ENCODE results near the gene NUDT1.

Gene NUDT1

DNA sequence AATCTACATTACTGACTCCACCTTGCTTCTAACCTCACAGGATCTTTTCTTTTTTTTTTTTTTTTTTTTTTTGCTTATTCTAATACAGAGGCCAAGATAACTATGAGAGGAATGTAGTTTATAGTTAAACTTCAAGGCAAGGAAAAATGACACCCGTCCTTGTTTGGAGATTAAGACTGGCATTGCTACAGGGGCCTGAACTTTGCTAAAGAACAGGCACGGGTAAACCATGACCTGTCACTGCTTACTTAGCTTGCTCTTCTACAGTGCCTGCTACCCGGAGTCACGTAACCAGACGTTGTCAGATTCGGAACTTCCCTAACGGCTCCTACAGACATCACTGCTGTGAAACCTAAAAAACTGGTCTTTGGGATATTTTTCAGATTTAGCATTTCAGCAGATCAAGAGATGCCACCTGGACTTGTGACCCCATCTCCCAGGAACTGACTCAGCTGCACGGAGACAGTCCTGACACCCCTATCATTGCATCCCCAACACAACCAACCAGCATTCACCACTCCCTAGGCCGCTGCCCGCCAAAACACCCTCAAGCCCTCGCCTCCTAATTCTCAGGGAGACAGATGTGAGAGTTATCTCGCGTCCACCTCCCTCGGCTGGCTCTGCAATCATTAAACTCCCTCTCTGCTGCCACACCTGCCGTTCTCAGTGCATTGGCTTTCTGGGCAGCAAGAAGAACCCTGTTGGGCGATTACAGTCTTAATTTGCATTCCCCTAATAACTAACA, 36.8 kb upstream of the NUDT1 start:
- no peak for DNase-seq

DNA sequence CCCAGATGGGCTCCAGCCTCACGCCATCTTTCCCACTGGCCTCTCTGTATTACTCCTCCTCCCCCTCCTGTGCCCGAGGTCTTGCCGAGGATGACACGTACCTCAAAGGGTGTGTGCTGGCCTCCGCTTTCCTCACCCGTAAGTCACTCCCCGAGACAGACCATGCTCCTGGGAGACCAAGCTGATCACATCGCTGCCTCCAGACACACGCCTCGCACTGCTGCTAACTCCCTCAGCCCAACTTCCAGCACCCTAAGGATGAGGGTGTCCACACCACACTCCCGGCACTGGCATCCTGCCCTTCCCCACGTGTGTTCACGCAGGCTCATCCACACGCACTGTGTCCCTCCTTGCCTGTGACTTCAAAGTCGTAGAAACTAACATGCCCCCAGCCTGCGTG, 33.3 kb upstream of the NUDT1 start:
- no peak for DNase-seq

DNA sequence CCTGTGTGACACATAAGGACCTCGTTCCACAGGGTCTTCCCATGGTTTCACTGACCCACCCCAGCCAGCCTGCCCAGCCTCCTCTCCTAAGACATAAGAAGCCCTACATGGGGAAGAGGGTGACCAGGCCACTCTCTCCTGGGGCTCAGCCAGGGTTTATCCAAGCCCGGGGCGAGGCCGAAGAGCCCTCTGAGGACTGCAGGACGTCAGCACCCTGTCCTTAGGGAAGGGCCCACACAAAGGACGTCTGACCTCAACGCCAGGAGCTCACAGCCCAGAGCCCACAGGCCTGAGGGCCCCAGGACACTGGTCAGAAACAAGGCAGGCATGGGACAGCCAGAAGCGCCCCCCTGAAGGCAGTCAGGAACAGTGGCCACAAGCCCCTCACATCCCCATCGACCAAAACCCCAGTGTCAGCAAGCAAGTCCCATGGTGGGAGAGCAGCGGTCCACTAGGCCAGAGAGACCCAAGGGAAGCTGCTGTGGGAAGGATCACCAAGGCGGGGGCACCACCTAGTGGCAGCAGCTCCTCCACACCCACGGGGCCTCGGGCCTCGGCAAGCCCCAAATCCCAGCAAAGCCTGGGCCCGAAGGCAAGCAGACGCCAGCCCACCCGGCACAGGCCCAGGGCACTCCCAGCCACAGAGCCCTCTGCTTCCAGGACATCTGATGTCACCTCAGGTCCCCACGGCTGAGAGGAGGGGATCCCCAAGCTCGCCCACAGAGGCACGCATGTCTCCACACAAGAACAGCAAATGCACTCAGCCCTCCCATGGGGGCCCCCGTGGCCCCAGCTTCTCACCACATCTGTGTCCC, 32.7 kb upstream of the NUDT1 start:
- peak; percentile 21 for DNase-seq

DNA sequence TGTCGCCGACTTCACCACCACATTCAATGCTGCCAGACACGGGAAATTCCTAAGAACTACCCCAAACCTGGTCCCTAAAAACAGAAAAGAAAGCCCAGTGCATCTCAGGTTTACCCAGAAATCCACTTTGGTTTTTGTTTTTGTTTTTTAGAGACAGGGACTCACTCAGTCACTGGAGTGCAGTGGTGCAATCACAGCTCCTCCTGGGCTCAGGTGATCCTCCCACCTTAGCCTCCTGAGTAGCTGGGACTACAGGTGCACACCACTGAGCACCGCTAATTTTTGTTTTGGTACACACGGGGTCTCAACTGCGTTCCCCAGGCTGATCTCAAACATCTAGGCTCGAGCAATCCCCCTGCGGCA, 32.1 kb upstream of the NUDT1 start:
- DNase-seq: no peak

DNA sequence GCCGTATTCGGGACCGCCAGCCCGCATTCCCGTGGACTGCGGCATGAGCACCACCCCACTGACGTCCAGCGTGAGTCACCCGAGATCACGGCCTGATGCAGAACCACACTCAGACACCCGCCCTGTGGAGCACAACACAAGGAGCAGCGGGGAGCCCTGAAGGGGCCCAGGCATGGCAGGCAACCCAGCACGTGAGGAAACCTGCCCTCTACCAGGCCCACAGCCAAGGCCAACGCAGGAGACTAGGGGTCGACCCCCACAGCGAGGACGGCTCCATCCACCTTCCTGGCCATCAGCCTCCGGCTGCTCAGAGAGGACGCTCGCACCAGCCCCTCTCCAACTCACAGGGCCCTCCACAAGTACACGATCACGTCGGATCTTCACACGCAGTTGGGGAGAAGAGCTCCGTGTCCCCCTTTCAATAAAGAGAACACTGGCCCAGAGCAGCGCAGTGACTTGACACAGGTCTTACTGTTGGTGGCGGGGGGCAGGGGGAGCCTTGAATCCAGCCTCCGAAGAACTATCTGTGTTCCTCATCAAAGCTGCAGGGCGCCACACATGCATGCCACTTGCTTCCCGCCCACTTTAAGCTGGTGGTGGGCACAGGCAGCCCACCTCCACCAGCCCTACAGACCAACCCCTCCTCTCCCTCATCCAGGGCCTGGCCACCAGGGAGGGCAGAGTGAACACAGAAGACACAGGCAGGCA, 31.3 kb upstream of the NUDT1 start:
- no peak for DNase-seq

DNA sequence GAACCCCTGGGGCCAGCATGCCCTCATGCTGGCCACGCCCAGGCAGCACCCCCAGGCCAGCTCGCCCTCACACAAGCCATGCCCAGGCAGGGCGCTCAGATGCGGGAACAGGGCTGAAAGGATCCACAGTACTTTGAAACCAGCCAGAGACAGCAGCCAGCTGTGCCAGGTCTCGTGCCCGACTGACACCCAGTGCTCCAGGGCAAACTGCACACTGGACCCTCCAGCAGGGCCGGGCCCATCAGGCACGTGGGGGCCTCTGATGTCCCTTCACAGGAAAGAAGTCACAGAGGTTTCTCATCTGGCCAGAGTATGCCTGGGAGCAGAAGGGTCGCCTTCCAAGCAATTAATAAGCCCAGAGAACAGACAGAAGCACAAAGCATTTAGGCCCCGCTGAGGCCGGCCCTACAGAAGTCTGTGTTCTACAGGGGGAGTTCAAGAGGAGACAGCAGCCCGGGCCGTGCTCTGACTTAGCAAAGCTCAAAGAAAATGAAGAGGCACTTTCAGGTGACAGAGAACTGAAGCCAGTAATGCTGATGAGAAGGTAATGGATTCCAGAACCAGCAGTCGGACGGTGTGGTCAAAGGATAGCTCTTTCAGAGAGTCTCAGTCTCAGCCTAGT, 30.7 kb upstream of the NUDT1 start:
- DNase-seq: no peak

DNA sequence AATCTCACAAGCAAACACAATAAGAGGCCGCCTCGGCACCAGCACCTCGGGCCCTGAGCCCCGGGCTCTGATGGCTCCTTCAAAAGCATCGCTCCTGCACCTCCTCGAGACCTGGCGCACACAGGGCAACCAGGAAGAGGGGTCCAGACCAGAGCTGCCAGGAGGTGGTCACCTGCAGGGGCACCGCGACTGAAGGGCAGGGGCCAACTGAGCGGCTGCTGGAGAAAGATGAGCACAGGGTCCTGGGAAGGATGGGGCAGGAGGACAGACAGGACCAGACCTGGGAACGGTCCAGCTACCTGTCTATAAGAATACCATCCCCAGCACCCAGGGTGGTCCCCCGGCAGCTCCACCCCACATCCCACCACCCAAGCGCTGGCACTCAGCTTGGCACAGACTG, 30.1 kb upstream of the NUDT1 start:
- no peak for DNase-seq

DNA sequence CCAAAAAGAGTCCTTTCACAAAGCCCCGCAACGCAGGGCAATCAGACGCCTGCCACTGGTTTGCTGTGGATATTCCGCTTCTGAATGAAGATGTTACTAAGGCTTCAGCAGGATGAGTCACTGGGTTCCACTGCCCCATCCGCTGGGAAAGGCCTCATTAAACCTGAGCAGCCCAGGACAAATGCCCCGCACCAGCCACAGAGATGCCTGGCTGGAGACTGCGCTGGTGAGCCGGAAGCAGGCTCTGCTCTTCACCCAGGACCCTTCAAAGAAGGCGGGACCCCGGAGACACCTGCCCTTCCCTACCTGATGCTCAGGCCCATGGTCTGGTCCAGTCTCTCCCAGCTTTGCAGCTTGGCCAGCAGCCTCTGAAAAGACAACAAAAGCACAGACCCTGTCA, 29.1 kb upstream of the NUDT1 start:
- DNase-seq: no peak

DNA sequence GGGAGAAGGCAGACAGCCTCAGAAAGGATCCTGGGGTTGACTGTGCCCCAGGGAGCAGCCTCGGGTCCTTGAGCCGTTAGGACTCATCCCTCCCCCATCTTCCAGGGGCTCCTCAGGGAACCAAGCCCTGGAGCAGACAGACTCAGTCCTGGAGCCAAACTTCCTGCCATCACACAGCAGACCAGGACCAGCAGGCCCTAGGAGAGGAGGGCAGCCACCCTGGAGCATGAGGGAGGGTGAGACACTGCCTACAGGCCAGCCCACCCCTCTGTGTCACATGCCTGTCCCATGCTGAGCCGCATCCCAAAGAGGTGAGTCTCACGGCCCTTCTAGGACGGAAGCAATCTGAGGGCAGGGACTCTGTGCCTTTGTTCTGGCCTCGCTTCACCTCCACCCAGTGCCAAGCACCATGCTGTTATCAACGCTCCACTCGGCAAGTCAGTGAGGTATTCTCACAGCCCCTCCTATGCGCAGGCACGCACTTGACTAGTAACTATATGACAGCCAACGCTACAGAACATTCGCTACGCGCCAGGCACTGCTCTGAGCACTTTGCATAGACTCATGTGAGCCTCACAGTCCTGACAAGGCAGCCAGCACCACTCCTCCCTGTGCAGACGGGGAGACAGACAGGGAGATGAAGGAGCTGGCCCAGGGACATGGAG, 28.3 kb upstream of the NUDT1 start:
- no peak for DNase-seq

DNA sequence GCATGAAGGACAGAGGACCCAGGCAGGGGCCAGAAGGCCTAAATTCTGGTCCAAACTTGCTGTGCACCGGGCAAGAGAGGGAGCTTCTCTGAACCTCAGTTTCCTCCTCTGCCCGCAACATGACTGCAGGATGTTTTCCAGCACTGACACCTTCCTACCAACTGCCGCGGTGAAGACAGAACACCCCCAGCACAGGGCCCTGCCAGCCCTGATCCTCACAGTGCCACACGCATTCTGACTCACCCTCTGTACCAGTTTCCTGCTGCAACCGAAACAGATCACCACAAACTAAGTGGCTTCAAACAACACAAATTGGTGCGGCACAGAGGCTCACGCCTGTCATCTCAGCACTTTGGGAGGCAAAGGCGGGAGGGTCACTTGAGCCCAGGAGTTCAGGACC, 27.4 kb upstream of the NUDT1 start:
- no peak for DNase-seq

DNA sequence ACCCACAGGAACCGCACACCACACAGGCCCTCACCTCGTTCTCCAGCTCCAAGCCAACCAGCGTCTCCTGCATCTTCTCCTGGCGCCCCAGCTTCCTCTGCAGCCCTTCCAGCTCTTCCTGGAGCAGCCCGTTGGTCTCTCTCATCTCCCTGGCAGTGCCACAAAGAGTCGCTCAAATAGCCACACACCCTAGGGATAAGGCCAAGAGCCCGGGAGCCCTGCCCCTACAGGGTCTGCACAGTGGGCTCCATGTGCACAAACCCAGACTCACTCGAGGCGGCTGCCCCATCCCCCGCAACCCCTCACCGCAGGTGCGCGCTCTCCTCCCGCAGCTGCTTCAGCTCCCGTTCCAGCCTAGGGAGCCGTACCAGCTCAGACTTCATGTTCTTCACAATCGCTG, 26.2 kb upstream of the NUDT1 start:
- DNase-seq: no peak

DNA sequence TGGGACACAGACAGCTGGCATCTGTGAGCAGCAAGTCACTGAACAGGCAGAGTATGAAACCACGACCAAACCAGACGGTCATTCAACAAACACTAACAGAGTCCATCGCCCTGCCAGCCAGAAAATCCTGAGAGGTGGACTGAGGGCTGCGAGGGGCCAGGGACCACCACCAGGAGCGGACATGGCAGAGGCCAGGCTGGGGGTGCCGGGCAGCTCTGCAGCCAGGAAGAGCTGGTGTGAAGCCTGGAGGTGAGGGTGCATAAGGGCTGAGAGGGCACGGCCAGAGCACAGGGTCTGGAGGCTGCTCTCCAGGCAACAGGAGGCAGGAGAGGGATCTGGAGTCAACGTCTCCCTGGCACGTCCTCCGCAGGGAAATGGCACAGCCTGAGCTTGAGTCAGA, 24.8 kb upstream of the NUDT1 start:
- DNase-seq: no peak

DNA sequence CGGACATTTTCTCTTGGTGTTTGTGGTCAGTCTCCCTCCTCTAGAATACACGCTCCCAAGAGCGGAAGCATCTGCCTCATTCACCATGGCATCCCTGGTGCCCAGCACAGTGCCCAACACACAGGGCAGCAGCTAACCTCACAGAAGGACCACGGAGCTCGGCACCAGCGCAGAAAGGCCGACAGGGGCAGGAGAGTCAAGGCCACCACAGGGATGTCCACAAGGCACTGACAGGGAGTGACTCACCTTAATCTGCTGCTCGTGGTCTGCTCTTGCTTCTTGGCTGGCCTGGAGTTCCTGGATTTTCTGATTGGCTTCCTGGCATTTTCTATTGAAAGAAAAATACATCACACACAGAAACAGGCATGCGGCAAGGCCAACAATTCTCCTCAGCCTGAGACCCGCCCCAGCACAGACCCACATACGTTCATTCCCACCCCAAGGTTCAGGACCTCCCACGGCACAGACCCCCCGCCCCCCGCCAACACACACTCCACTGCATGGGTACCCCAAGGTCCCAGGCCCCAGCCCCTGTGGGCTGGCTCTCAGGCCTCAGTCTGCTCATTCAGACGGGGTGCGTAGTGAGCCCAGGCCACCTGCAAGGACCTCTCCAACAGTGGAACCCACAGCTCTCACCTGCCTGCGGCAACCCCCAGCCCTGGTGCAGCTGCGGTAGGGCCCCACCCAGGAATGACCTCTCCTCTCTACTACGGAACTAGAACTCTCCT, 24.1 kb upstream of the NUDT1 start:
- no peak for DNase-seq

DNA sequence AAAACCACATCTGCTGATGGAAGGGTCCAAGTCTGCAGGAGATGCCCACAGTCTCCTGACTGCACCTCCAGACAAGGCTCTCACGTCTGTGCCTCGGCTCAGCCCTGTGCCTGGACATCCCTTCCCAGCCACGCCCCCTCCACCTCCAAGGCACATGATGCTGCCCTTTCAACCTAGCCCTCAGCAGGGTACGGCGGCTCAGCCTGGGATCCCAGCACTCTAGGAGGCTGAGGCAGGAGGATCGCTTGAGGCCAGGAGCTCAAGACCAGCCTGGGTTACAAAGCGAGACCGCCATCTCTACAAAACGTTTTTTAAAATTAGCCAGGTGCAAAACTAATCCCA, 23.6 kb upstream of the NUDT1 start:
- no peak for DNase-seq

DNA sequence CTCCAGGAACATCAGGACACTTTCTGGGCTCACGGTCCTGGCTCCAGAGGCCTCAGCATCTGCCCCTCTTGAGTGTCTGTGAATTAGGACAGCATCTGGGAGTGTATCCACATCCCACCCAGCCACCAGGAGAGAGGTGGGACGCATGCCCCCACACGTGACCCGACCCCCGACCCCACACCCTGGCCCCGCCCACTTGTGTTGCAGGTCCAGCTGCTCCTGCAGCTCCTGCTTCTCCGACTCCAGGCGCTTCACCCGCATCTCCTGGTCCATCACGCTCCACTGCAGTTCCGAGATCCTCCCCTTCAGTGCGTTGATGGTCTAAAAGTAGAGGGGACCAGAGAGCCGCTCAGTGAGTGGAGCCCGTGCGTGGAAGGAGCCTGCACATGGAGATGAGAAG, 22.9 kb upstream of the NUDT1 start:
- DNase-seq: no peak

DNA sequence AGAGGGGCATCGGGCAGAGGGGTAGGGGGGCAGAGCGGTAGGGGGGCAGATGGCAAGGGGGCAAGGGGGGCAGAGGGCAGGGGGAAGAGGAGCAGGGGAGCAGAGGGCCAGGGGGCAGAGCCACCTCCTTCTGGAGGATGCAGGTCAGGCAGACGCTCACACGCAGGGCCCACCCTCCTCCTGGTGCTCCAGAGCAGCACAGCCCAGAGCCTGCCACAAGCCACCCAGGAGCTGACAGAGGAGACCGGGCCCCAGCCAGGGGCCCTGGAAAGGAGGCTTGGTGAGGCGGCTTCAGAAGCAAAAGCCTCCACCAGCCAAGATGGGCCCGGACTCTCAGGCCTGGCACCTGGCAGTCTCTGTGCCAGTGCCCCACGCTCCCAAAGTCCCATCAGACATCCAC, 22.4 kb upstream of the NUDT1 start:
- DNase-seq: no peak

DNA sequence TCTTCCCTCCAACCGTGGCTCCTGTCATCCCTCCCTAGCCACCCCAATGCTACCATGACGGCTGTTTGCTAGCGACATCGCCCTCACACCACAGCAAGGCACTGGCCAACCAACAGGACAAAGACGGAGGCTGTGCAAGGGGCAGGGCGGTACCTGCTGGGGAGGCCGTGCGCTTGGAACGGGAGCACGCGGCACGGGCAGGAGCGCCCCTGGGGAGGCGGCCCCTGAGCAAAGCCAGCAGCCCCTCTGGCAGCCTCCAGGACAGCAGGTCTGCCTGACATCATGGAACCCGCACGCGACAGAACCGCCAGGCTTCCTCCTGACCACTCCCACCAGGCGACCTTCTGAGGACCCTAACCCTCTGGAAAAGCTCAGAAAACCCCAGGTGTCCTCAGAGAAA, 22.0 kb upstream of the NUDT1 start:
- DNase-seq: no peak

DNA sequence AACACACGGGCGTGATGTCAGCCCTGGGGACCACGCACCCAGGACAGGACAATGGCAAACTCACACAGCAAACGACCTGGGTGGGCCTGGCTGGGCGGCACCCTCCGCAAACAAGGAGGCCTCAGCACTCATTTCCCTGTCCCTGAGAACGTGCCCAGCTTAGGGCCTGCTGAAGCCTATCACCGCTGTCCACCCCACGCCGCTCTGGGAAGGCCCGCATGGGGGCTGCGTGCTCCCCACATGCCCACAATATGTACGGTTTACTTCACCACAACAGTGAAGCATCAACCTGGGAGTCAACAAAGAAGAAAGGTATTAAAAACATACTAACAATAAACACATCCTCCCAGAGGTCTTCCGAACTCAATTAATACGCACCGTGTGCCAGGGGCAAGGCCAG, 21.5 kb upstream of the NUDT1 start:
- DNase-seq: no peak

DNA sequence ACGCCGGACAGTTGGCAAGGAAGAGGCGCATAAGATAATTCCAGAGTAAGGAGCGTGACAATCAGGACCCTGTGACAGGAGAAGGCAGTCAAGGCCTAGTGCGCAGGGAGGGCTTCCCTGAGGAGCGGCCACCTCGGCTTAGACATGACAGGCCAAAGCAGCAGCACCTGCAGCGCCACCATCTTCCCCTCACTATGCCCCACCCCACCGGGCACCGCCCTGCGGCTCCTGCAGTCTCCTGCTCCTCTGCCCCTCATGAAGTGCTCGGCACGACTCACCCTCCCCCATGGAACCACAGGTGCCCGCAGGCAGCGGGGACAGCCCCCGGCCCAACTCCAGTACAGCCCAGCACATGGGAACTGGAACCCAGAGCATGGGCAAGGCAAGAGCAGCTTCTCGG, 21.1 kb upstream of the NUDT1 start:
- no peak for DNase-seq

DNA sequence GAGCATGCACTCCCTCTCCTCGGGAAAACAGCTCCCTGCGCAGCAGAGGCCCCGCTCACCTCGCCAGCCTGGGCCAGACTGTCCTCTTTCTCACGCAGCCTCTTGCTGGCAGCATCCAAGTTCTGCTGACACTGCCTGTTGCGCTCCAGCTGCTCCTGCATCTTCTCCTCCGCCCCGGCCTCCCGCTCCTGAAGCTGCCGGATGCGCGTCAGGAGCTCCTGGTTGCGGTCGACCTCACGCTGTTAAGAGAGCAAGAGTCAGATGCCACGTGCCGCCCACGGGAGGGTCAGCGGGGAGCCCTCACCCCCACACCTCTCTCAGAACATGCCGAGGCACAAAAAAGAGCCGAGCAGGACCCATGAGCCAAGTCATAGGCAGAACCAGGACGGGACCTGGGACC, 19.5 kb upstream of the NUDT1 start:
- DNase-seq: no peak

DNA sequence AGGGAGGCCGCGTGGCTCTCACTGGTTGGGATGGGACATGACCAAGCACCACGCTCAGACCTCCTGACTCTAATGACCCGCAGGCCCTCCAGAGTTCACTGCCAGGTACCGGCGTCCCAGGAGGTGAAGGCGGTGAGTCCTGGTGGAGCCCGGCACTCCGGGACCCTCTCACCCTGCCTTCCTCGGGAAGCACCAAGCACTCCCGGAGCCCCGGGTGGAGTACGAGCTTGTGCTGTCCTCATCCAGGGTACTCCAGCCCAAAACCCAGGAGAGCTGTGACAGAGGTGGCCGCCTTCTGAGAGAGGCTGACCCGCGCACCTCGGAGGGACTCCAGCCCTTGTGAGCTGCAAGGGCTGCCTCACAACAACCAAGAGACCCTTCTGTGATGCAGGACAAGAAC, 18.7 kb upstream of the NUDT1 start:
- no peak for DNase-seq

DNA sequence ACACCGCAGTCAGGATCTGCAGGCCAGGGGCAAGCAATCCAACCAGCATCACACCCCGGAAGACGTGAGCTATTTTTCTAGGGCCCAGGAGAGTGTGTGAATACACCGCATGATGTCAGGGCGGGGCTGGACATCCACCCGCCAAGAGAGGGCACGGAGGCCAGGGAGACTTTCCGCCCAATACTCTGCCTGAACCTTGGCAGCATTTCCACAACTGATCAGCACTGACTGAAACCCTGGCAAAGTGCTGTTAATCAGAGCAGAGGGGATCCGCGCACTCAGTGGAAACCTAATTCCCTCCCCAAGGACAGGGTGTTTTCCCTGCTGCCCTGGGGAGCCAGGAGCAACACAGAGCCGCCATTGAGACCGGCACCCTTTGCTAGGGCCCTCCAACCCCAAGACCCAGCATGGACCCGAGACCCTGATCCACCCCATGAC, 17.5 kb upstream of the NUDT1 start:
- no peak for DNase-seq

DNA sequence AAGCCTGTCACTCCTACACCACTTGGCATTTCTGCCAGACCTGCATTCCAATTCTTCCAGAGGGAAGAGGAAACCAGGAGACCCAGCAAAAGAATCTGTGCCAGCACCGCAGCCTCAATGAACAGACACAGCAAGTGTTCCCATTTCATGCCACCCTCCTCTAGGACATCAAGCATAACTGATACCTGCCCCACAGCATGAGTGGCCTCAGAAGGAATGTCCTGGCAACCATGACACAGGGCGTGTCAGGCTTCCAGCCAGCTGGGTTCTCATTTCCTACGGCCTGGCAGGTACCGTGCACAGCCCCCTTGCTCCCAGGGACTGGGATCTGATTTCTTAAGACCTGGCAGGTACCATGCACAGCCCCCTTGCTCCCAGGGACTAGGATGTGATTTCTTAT, 17.1 kb upstream of the NUDT1 start:
- DNase-seq: no peak

Data from RPMI8226 (cell line).